ENCODE results near the gene AKAP8L.

DNA sequence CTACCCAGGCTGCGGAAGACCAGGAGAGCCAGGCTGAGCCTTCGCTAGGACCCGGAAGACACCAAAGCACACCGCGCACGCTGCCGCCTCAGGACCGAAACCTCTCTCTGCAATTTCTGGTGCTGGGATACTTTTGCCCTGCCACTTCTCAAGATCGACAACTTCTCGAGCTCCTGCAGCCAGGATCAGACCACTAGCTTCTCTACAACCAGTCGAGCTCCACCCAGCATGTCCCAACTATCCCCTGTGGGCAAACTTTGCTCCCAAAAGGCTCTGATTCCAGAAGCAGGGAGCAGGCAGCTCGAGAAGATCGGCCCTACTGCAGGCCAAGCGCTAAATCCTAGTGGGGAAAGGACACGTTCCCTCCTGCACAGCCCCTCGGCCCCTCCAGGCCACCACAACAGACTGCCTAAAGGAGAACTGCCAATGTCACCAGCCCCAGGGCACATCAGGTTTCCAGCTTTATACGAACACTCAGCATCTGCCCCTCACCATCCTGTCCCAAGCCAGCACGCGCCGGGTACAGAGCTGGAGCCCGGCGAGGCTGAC is 40.2 kb downstream of the AKAP8L start:
- TF ChIP-seq, protein P1, sequence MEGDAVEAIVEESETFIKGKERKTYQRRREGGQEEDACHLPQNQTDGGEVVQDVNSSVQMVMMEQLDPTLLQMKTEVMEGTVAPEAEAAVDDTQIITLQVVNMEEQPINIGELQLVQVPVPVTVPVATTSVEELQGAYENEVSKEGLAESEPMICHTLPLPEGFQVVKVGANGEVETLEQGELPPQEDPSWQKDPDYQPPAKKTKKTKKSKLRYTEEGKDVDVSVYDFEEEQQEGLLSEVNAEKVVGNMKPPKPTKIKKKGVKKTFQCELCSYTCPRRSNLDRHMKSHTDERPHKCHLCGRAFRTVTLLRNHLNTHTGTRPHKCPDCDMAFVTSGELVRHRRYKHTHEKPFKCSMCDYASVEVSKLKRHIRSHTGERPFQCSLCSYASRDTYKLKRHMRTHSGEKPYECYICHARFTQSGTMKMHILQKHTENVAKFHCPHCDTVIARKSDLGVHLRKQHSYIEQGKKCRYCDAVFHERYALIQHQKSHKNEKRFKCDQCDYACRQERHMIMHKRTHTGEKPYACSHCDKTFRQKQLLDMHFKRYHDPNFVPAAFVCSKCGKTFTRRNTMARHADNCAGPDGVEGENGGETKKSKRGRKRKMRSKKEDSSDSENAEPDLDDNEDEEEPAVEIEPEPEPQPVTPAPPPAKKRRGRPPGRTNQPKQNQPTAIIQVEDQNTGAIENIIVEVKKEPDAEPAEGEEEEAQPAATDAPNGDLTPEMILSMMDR (IDR thresholded peaks at IDR 0.05 in 2 of 3, conservative IDR thresholded peaks at IDR 0.05 in 1 of 3; ENCODE audit: borderline replicate concordance in 1 of 3, insufficient read depth in 1 of 3, low read depth in 2 of 3, low read length in 2 of 3) = no peak
- TF ChIP-seq POLR2AphosphoS5 (IDR thresholded peaks at IDR 0.05; ENCODE audit: low read depth, low read length) (no peak), POLR2A (IDR thresholded peaks at IDR 0.05; ENCODE audit: borderline replicate concordance, extremely low read depth, insufficient read depth, insufficient read length) (peak; percentile 7), ZNF274 (IDR thresholded peaks at IDR 0.05; ENCODE audit: low read depth, low read length) (no peak), FOSL1 (IDR thresholded peaks at IDR 0.05; ENCODE audit: low read depth) (no peak), RAD21 (IDR thresholded peaks at IDR 0.05; ENCODE audit: low read depth) (no peak)
- TF ChIP-seq, protein P2, sequence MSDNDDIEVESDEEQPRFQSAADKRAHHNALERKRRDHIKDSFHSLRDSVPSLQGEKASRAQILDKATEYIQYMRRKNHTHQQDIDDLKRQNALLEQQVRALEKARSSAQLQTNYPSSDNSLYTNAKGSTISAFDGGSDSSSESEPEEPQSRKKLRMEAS (IDR thresholded peaks at IDR 0.05) = no peak

All from HCT116 (cell line).